Activated B cell treated with CpG ODN at 0.5 μM for 24 hours (primary cell): ENCODE data around the gene VSTM4. TPM values are rescaled to one million over a fixed set of nuclear protein-coding genes. Genes with fewer than 3 reads are reported as not detected.

Source experiments
- ATAC-seq: fragments of 200-7000 bp; cut with Tn5 transposase; one replicate; pipeline ENCODE4 v1.10.0; 2021; ENCODE audit warnings: low read depth, mild to moderate bottlenecking, moderate library complexity
- CTCF ChIA-PET: fragments of 350-600 bp; sonication (Branson Sonifier 250); formaldehyde crosslinking; loops from one replicate; lab custom pipeline; 2021; ENCODE audit warnings: antibody characterized with exemption; lab: Charles Lee
- POLR2A ChIA-PET: fragments of 350-600 bp; sonication (Branson Sonifier 250); formaldehyde crosslinking; loops from one replicate; lab custom pipeline; 2021; ENCODE audit warnings: antibody characterized with exemption; lab: Charles Lee
- DNase-seq: peaks from one replicate; pipeline ENCODE4 v3.0.0; 2022
- H3K27ac Mint-ChIP-seq: one replicate; pipeline ENCODE4 v1.8.0; 2020; ENCODE audit warnings: mixed read lengths
- H3K27me3 Mint-ChIP-seq: one replicate; pipeline ENCODE4 v1.8.0; 2021; ENCODE audit warnings: mixed read lengths
- H3K36me3 Mint-ChIP-seq: one replicate; pipeline ENCODE4 v1.8.0; 2021; ENCODE audit warnings: low read depth, mixed read lengths
- H3K4me1 Mint-ChIP-seq: one replicate; pipeline ENCODE4 v1.8.0; 2021; ENCODE audit warnings: mixed read lengths
- H3K4me3 Mint-ChIP-seq: one replicate; pipeline ENCODE4 v1.8.0; 2020; ENCODE audit warnings: mild to moderate bottlenecking, mixed read lengths
- H3K9me3 Mint-ChIP-seq: one replicate; pipeline ENCODE4 v1.8.0; 2020; ENCODE audit warnings: mixed read lengths
- CTCF ChIP-seq: fragments of 200-600 bp; IDR thresholded peaks from one replicate; pipeline ENCODE4 v1.8.0; 2022; ENCODE audit warnings: antibody characterized with exemption, mild to moderate bottlenecking
- intact Hi-C: fragments of 100-400 bp; cut with micrococcal nuclease; formaldehyde crosslinking; loops from one replicate; pipeline ENCODE4 v1.15.1; 2024
- total RNA-seq: library from RNA; stranded (reverse); gene quantifications from 2 replicates; pipeline ENCODE4 v1.2.3, GENCODE V29; 2022

VSTM4 gene
- total RNA-seq, 1 donor from 2014 or later = not detected

DNA sequence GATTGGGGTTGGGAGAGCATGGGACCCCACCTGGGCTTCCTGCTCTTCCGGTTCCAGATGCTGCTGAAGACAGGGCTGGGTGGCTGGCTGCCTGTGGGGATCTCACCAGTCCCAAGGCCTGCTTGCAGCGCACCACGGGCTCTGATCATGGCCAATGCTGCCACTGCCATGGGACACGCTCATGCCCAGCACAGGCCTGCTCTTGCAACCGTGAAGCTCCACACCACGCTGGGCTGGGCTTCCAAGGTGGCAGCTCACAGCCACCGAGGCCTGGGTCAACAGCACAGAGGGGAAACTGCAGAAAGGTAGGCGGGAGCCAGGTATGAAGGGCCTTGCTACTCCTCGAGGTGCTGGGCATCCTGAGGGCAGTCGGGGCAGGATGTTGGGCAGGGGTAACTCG, 103.6 kb downstream of the VSTM4 start:
- Mint-ChIP-seq H3K9me3 (no peaks in the 10 kb centered on the region), H3K27ac (no peak overlapping the region), H3K4me3 (no peak overlapping the region), H3K36me3 (no peaks in the 10 kb centered on the region), H3K27me3 (peaks cover 19% of the 10 kb centered on the region), H3K4me1 (no peaks in the 10 kb centered on the region)
- DNase-seq (no peak), ATAC-seq (no peak)
- TF ChIP-seq CTCF = no peak
- ChIA-PET POLR2A (no interaction called here), CTCF (no interaction called here)
- intact Hi-C loops = no loop called here

GRCh38 chr10:49010865-49011264, 104.5 kb downstream of the VSTM4 start:
- DNase-seq (no peak), ATAC-seq (no peak)
- Mint-ChIP-seq H3K27me3 (peaks cover 17% of the 10 kb centered on the region), H3K4me1 (no peaks in the 10 kb centered on the region), H3K36me3 (no peaks in the 10 kb centered on the region), H3K27ac (no peak overlapping the region), H3K9me3 (peaks cover 3% of the 10 kb centered on the region), H3K4me3 (no peak overlapping the region)
- ChIA-PET POLR2A (no interaction called here), CTCF (no interaction called here)
- TF ChIP-seq CTCF = no peak
- intact Hi-C loops = no loop called here

DNA sequence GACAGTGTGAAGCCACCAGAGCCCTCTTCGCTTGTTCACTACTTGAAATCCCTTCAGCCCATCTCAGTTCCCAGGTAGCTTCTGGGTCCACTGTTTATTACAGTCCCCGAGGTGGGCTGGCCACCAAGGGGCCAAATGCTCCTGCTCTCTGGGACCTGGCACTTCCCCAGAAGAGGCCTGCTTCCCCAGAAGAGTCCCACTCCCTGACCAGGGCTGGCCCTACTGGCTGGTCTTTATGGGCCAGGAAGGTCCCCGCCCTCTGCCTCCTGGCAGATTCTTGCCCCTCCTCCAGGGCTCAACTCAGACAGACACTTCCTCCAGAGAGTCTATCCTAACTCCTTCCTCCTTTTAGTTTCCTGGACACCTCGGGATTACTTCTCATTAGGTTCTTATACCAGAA, 105.0 kb downstream of the VSTM4 start:
- intact Hi-C loops = no loop called here
- TF ChIP-seq CTCF = no peak
- DNase-seq = no peak
- peaks cover 3% of the 10 kb centered on the region for H3K9me3 Mint-ChIP-seq
- no peak for ATAC-seq
- no peak overlapping the region for H3K4me3 Mint-ChIP-seq
- ChIA-PET CTCF (no interaction called here), POLR2A (no interaction called here)
- no peaks in the 10 kb centered on the region for H3K4me1 Mint-ChIP-seq
- H3K27me3 Mint-ChIP-seq = peaks cover 15% of the 10 kb centered on the region
- no peaks in the 10 kb centered on the region for H3K36me3 Mint-ChIP-seq
- H3K27ac Mint-ChIP-seq = no peak overlapping the region

DNA sequence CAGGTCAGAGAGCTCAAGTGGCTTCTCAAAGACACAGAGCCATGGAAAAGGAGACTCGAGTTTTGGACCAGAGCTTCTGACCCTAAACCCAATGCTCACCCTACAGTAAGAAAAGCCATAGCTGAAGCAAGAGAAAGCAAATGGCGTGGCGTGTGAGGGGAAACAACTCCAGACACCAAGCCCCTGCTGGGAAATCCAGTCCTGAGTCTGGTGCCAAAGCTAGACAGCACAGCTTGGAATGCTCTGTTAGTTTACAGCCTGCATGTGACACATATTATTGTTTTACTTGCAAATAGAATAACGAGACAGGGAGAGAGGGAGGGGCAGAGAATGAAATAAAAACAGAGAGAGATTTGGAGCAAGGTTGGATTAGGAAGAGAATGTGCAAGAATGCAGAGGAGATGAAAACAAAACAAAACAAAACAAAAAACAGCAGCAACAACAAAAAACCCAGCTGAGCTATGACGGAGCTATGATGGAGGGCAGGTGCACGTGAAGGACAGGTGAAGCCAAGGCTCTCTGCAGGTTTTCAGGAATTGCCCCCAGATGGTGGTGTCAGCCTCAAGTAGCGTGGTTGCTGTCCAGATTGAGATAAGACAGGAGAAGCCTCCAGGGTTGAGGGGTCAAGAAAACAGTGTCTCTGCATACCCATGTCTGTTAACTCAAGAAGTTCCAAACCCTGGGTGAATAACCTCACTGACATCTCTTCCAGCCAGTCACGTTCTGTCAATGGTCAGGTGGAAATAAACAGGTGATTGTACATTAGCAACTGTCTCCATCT, 105.9 kb downstream of the VSTM4 start:
- no peak for ATAC-seq
- peaks cover 3% of the 10 kb centered on the region for H3K9me3 Mint-ChIP-seq
- no peak for DNase-seq
- CTCF ChIA-PET = no interaction called here
- intact Hi-C loops = no loop called here
- H3K27me3 Mint-ChIP-seq = peaks cover 9% of the 10 kb centered on the region
- H3K36me3 Mint-ChIP-seq = no peaks in the 10 kb centered on the region
- no peaks in the 10 kb centered on the region for H3K4me1 Mint-ChIP-seq
- no peak for TF ChIP-seq CTCF
- POLR2A ChIA-PET = no interaction called here
- no peak overlapping the region for H3K27ac Mint-ChIP-seq
- H3K4me3 Mint-ChIP-seq = no peak overlapping the region

GRCh38 chr10:49008505-49009198, 106.7 kb downstream of the VSTM4 start:
- DNase-seq (no peak), ATAC-seq (no peak)
- no peaks in the 10 kb centered on the region for H3K36me3 Mint-ChIP-seq
- POLR2A ChIA-PET = no interaction called here
- CTCF ChIA-PET = no interaction called here
- H3K27ac Mint-ChIP-seq = no peak overlapping the region
- peaks cover 2% of the 10 kb centered on the region for H3K27me3 Mint-ChIP-seq
- H3K4me1 Mint-ChIP-seq = no peaks in the 10 kb centered on the region
- H3K9me3 Mint-ChIP-seq = peaks cover 3% of the 10 kb centered on the region
- intact Hi-C loops = no loop called here
- TF ChIP-seq CTCF = no peak
- H3K4me3 Mint-ChIP-seq = no peak overlapping the region
